Measurements from ENCODE around the gene C1orf210. TPM values are rescaled to one million over a fixed set of nuclear protein-coding genes. Genes with fewer than 3 reads are reported as not detected.

The C1orf210 gene
- polyA plus RNA-seq, 2 of the 4 experiments (the other 2 are of a cell fraction) = not detected

DNA sequence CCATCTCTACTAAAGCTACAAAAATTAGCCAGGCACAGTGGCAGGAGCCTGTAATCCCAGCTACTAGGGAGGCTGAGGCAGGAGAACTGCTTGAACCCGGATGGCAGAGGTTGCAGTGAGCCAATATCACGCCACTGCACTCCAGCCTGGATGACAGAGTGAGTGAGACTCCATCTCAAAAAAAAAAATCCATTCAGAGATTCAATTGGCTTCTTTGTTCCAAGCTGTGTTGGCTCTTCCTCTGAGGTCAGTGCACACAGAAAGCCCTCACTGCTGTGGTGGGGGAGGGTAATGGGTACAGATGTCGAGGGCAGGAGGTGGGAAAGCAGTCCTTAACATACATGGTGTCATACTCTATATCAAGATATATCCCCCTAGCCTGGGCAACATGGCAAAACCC is 30.1 kb upstream of the C1orf210 start:
- H3K9me3 ChIP-seq = no peaks in the 10 kb centered on the region
- no peak overlapping the region for H3K4me3 ChIP-seq
- CTCF ChIA-PET = interaction anchor here (0.6 to 1.0 kb wide), 3 partner anchors 21 to 378 kb away, joined by 3 to 4 read pairs (median 3); no protein-coding TSS in a partner anchor
- no peaks in the 10 kb centered on the region for H3K4me1 ChIP-seq
- DNase-seq (ENCODE audit: low read depth in 1 of 2, low spot score in 1 of 2) = no peak
- WGBS (ENCODE audit: missing lambda C conversion rate) = 47% methylated on average over 3 of the region's 3 CpGs
- no peak overlapping the region for H3K27ac ChIP-seq
- no peak for FAIRE-seq
- no peak overlapping the region for H3K4me2 ChIP-seq
- TF ChIP-seq, protein P1, sequence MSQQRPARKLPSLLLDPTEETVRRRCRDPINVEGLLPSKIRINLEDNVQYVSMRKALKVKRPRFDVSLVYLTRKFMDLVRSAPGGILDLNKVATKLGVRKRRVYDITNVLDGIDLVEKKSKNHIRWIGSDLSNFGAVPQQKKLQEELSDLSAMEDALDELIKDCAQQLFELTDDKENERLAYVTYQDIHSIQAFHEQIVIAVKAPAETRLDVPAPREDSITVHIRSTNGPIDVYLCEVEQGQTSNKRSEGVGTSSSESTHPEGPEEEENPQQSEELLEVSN (IDR thresholded peaks at IDR 0.05; ENCODE audit: borderline replicate concordance, low read depth) = no peak
- TF ChIP-seq CBX2 (IDR thresholded peaks at IDR 0.05; ENCODE audit: borderline replicate concordance, low read depth) (no peak), GATA3 (IDR thresholded peaks at IDR 0.05; ENCODE audit: borderline replicate concordance) (no peak), SREBF2 (IDR thresholded peaks at IDR 0.05) (no peak), FOSB (CRISPR knock-in tag; IDR thresholded peaks at IDR 0.05) (no peak), TP53 (CRISPR knock-in tag; IDR thresholded peaks at IDR 0.05) (no peak)
- TF ChIP-seq, protein P2, sequence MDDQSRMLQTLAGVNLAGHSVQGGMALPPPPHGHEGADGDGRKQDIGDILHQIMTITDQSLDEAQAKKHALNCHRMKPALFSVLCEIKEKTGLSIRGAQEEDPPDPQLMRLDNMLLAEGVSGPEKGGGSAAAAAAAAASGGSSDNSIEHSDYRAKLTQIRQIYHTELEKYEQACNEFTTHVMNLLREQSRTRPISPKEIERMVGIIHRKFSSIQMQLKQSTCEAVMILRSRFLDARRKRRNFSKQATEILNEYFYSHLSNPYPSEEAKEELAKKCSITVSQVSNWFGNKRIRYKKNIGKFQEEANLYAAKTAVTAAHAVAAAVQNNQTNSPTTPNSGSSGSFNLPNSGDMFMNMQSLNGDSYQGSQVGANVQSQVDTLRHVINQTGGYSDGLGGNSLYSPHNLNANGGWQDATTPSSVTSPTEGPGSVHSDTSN (IDR thresholded peaks at IDR 0.05) = no peak
- ATAC-seq = no peak
- POLR2A ChIA-PET = no interaction called here

DNA sequence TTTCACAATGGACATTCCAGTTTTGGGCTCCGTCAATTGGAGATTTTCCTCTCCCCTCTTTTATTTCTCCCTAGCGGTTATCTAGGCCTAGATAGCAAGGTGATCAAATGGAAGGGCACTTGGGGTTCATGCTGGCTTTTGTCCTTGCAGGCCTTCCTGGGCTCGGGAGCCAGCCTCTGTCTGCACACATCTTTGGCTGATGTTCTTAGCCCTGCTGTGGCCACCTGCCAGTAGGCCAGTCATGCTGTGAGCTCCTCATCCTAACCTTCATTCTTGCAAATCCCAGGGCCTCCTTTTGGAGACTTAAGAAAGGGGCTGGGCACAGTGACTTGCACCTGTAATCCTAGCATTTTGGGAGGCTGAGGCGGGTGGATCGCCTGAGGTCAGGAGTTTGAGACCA is 28.9 kb upstream of the C1orf210 start:
- Histone ChIP-seq H3K4me1 (no peaks in the 10 kb centered on the region), H3K4me3 (no peak overlapping the region), H3K27ac (no peak overlapping the region), H3K9me3 (no peaks in the 10 kb centered on the region), H3K4me2 (no peak overlapping the region)
- 82% methylated on average over 5 of the region's 5 CpGs for WGBS (ENCODE audit: missing lambda C conversion rate)
- ChIA-PET CTCF (no interaction called here), POLR2A (no interaction called here)
- FAIRE-seq (no peak), DNase-seq (ENCODE audit: low read depth in 1 of 2, low spot score in 1 of 2) (no peak), ATAC-seq (no peak)
- no peak for TF ChIP-seq NFE2L2 (conservative IDR thresholded peaks at IDR 0.05; ENCODE audit: low read length)
- TF ChIP-seq RARB (CRISPR knock-in tag; IDR thresholded peaks at IDR 0.05) = no peak
- no peak for TF ChIP-seq KDM1A (IDR thresholded peaks at IDR 0.05; ENCODE audit: low read depth)
- TF ChIP-seq KDM5A (IDR thresholded peaks at IDR 0.05) = no peak
- TF ChIP-seq EP300 (IDR thresholded peaks at IDR 0.05) = no peak
- no peak for TF ChIP-seq POLR2AphosphoS2 (conservative IDR thresholded peaks at IDR 0.05; ENCODE audit: low read length)
- TF ChIP-seq, protein P3, sequence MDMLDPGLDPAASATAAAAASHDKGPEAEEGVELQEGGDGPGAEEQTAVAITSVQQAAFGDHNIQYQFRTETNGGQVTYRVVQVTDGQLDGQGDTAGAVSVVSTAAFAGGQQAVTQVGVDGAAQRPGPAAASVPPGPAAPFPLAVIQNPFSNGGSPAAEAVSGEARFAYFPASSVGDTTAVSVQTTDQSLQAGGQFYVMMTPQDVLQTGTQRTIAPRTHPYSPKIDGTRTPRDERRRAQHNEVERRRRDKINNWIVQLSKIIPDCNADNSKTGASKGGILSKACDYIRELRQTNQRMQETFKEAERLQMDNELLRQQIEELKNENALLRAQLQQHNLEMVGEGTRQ (IDR thresholded peaks at IDR 0.05) = no peak
- no peak for TF ChIP-seq RCOR1 (IDR thresholded peaks at IDR 0.05; ENCODE audit: low read depth, low read length)
- TF ChIP-seq, protein P4, sequence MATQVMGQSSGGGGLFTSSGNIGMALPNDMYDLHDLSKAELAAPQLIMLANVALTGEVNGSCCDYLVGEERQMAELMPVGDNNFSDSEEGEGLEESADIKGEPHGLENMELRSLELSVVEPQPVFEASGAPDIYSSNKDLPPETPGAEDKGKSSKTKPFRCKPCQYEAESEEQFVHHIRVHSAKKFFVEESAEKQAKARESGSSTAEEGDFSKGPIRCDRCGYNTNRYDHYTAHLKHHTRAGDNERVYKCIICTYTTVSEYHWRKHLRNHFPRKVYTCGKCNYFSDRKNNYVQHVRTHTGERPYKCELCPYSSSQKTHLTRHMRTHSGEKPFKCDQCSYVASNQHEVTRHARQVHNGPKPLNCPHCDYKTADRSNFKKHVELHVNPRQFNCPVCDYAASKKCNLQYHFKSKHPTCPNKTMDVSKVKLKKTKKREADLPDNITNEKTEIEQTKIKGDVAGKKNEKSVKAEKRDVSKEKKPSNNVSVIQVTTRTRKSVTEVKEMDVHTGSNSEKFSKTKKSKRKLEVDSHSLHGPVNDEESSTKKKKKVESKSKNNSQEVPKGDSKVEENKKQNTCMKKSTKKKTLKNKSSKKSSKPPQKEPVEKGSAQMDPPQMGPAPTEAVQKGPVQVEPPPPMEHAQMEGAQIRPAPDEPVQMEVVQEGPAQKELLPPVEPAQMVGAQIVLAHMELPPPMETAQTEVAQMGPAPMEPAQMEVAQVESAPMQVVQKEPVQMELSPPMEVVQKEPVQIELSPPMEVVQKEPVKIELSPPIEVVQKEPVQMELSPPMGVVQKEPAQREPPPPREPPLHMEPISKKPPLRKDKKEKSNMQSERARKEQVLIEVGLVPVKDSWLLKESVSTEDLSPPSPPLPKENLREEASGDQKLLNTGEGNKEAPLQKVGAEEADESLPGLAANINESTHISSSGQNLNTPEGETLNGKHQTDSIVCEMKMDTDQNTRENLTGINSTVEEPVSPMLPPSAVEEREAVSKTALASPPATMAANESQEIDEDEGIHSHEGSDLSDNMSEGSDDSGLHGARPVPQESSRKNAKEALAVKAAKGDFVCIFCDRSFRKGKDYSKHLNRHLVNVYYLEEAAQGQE (IDR thresholded peaks at IDR 0.05) = no peak
- no peak for TF ChIP-seq ZC3H11A (IDR thresholded peaks at IDR 0.05)
- TF ChIP-seq, protein P5, sequence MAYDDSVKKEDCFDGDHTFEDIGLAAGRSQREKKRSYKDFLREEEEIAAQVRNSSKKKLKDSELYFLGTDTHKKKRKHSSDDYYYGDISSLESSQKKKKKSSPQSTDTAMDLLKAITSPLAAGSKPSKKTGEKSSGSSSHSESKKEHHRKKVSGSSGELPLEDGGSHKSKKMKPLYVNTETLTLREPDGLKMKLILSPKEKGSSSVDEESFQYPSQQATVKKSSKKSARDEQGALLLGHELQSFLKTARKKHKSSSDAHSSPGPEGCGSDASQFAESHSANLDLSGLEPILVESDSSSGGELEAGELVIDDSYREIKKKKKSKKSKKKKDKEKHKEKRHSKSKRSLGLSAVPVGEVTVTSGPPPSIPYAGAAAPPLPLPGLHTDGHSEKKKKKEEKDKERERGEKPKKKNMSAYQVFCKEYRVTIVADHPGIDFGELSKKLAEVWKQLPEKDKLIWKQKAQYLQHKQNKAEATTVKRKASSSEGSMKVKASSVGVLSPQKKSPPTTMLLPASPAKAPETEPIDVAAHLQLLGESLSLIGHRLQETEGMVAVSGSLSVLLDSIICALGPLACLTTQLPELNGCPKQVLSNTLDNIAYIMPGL (CRISPR knock-in tag; IDR thresholded peaks at IDR 0.05; ENCODE audit: borderline replicate concordance) = no peak
- no peak for TF ChIP-seq CHD2 (IDR thresholded peaks at IDR 0.05; ENCODE audit: low read length, partially characterized antibody)
- TF ChIP-seq HEYL (CRISPR knock-in tag; IDR thresholded peaks at IDR 0.05) = no peak
- no peak for TF ChIP-seq EHF (CRISPR knock-in tag; IDR thresholded peaks at IDR 0.05)
- TF ChIP-seq, protein P6, sequence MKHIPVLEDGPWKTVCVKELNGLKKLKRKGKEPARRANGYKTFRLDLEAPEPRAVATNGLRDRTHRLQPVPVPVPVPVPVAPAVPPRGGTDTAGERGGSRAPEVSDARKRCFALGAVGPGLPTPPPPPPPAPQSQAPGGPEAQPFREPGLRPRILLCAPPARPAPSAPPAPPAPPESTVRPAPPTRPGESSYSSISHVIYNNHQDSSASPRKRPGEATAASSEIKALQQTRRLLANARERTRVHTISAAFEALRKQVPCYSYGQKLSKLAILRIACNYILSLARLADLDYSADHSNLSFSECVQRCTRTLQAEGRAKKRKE (CRISPR knock-in tag; IDR thresholded peaks at IDR 0.05; ENCODE audit: low read depth) = no peak
- no peak for TF ChIP-seq MAZ (IDR thresholded peaks at IDR 0.05; ENCODE audit: borderline replicate concordance, low read depth, low read length)
- TF ChIP-seq CHD4 (IDR thresholded peaks at IDR 0.05; ENCODE audit: borderline replicate concordance) = no peak
- TF ChIP-seq ZNF302 (CRISPR knock-in tag; IDR thresholded peaks at IDR 0.05) = no peak
- no peak for TF ChIP-seq GATA3 (IDR thresholded peaks at IDR 0.05; ENCODE audit: borderline replicate concordance)
- TF ChIP-seq RNF2 (IDR thresholded peaks at IDR 0.05; ENCODE audit: borderline replicate concordance, low read depth) = no peak
